ENCODE results near the gene BUD23. TPM values are rescaled to one million over a fixed set of nuclear protein-coding genes. Genes with fewer than 3 reads are reported as not detected.
A peak's percentile ranks its signal among the peaks of the same experiment; 100 is the strongest.

BUD23 gene
- total and polyA plus RNA-seq, 9 of the 15 experiments (the other 6 are each of a cell fraction or from before 2014, with no cell fraction given) = 79.5 to 270 (median 150) TPM

- BruUV-seq (replicated peaks) = TSS peak; percentile 69
- ATAC-seq (peak; percentile 86), FAIRE-seq (no peak), DNase-seq (ENCODE audit: extremely low read depth in 1 of 4, low spot score in 3 of 4) (peak; percentile 86 to 99 (median 98))
- Histone ChIP-seq H3K27ac (ENCODE audit: extremely low read depth, low read depth, low read length) (0 out of 3 replicates have a peak within 1 kb of the TSS, but pooled peaks have one; percentile 25), H3K4me2 (ENCODE audit: insufficient read depth, low read length) (peak within 1 kb of the TSS; percentile 72), H3K36me3 (ENCODE audit: control insufficient read depth, insufficient read depth, low read length) (no peaks in the 10 kb centered on the region), H3K9ac (ENCODE audit: insufficient read depth in 1 of 2, low read depth in 2 of 2, low read length in 2 of 2) (peak within 1 kb of the TSS; percentile 56 to 94; a peak in 3 of 4 replicates), H3K4me1 (replicated peaks in 1 of 2; ENCODE audit: control insufficient read depth in 2 of 2, insufficient read depth in 2 of 2, low read length in 2 of 2) (peaks cover 20 to 50% of the 10 kb centered on the region in 2 experiments), H3K9me3 (replicated peaks; ENCODE audit: control insufficient read depth, insufficient read depth, low read depth, low read length) (no peaks in the 10 kb centered on the region), H3K27me3 (ENCODE audit: control insufficient read depth in 2 of 2, insufficient read depth in 2 of 2, low read length in 2 of 2) (no peaks in the 10 kb centered on the region), H2AFZ (ENCODE audit: low read depth, low read length) (peak within 1 kb of the TSS; percentile 93), H4K20me1 (replicated peaks; ENCODE audit: control insufficient read depth, insufficient read depth, low read length) (peaks cover 29% of the 10 kb centered on the region), H3K4me3 (peak within 1 kb of the TSS; percentile 75), H3K79me2 (ENCODE audit: control insufficient read depth, insufficient read depth, low read length) (peaks cover 10% of the 10 kb centered on the region; the same call in 2 of the 3 replicates), H3K9me1 (ENCODE audit: control insufficient read depth, insufficient read depth, low read length) (peaks cover 6% of the 10 kb centered on the region)
- intact Hi-C loops (cut with micrococcal nuclease) (loop anchor here (5.0 kb wide), 1 partner anchor 37 kb away; the partner anchor contains the start of genes BUD23 and DNAJC30), in situ Hi-C loops (cut with MboI) (no loop called here)
- WGBS (ENCODE audit: insufficient coverage, low coverage, missing lambda C conversion rate) = 4% methylated on average over 51 of the region's 96 CpGs
- POLR2A ChIA-PET = interaction anchor here (0.6 to 1.9 kb wide), 5 partner anchors 15 to 1351 kb away, joined by 3 to 6 read pairs (median 4); no protein-coding TSS in a partner anchor
- CTCF ChIA-PET (ENCODE audit: low intra/inter-chr PET ratio) = interaction anchor here (0.6 kb wide), 1 partner anchor 57 kb away, joined by 8 read pairs; no protein-coding TSS in a partner anchor
- no peak for TF ChIP-seq RREB1 (CRISPR knock-in tag; IDR thresholded peaks at IDR 0.05)
- peak; percentile 82; the same call in 1 of the 2 replicates for TF ChIP-seq THAP12 (CRISPR knock-in tag; IDR thresholded peaks at IDR 0.05)
- no peak for TF ChIP-seq ZC3H11A (IDR thresholded peaks at IDR 0.05; ENCODE audit: low read depth, low read length)
- peak; percentile 88; the same call in 1 of the 2 replicates for TF ChIP-seq RERE (CRISPR knock-in tag; IDR thresholded peaks at IDR 0.05; ENCODE audit: borderline replicate concordance)
Measured at GRCh38 chr7:73718905-73719805, 35.8 kb downstream of the BUD23 start, which contains the start of gene STX1A. Gene STX1A (minus strand): TSS chr7:73719669. CDS start chr7:73719631, 38 bp downstream.
